Right hindlimb (tissue), 1 donor: ENCODE data around the gene MXRA8.

Experiments used
- DNase-seq: peaks from one replicate; pipeline ENCODE4 v3.0.0-alpha.2; 2018

MXRA8 gene

GRCh38 chr1:1333551-1334241 lies 24.7 kb downstream of the MXRA8 start:
- DNase-seq = no peak

- DNase-seq = no peak
Measured at GRCh38 chr1:1332774-1333480, 25.4 kb downstream of the MXRA8 start.

GRCh38 chr1:1332031-1332755 lies 26.2 kb downstream of the MXRA8 start:
- DNase-seq = no peak

- no peak for DNase-seq
Measured at GRCh38 chr1:1331068-1331965, 27.0 kb downstream of the MXRA8 start, which contains the start of gene TAS1R3. Gene TAS1R3, plus strand, starts transcription at chr1:1331280. Its CDS starts 66 bp downstream, at chr1:1331346.

- DNase-seq = no peak
Measured at GRCh38 chr1:1330366-1331067, 27.8 kb downstream of the MXRA8 start.

- DNase-seq = no peak
Measured at GRCh38 chr1:1329304-1330210, 28.8 kb downstream of the MXRA8 start.

- no peak for DNase-seq
Measured at GRCh38 chr1:1328254-1328653, 30.1 kb downstream of the MXRA8 start.

GRCh38 chr1:1327291-1327690 lies 31.1 kb downstream of the MXRA8 start:
- no peak for DNase-seq

- no peak for DNase-seq
Measured at GRCh38 chr1:1326075-1326605, 32.2 kb downstream of the MXRA8 start.

- DNase-seq = no peak
Measured at GRCh38 chr1:1325288-1326074, 32.9 kb downstream of the MXRA8 start.

GRCh38 chr1:1324524-1325287 lies 33.6 kb downstream of the MXRA8 start, which contains the start of the genes CPTP and INTS11:
Gene CPTP, plus strand, starts transcription at chr1:1324802. Its CDS starts 2,109 bp downstream, at chr1:1326911.
Gene INTS11, minus strand, starts transcription at chr1:1324660. Its CDS starts 52 bp downstream, at chr1:1324608.
- DNase-seq = peak; percentile 95

GRCh38 chr1:1324084-1324523 lies 34.3 kb downstream of the MXRA8 start:
- no peak for DNase-seq

- no peak for DNase-seq
Measured at GRCh38 chr1:1322952-1323351, 35.4 kb downstream of the MXRA8 start.

- no peak for DNase-seq
Measured at GRCh38 chr1:1322418-1322817, 35.9 kb downstream of the MXRA8 start.

GRCh38 chr1:1321477-1321876 lies 36.9 kb downstream of the MXRA8 start:
- DNase-seq = no peak

GRCh38 chr1:1320666-1321448 lies 37.5 kb downstream of the MXRA8 start:
- no peak for DNase-seq

GRCh38 chr1:1319646-1319941 lies 38.8 kb downstream of the MXRA8 start:
- DNase-seq = no peak
